ENCODE data around the gene SIPA1L3.

- TF ChIP-seq ZNF572 (CRISPR knock-in tag; IDR thresholded peaks at IDR 0.05) (no peak), POLR2A (IDR thresholded peaks at IDR 0.05; ENCODE audit: insufficient read depth in 1 of 2, low read depth in 2 of 2, low read length in 2 of 2) (no peak), ZSCAN30 (CRISPR knock-in tag; IDR thresholded peaks at IDR 0.05) (no peak), SIN3A (IDR thresholded peaks at IDR 0.05; ENCODE audit: borderline replicate concordance, low read depth, low read length) (no peak)
Measured at GRCh38 chr19:37930416-37930815, 23.4 kb downstream of the SIPA1L3 start.
